Prostate gland (tissue), 2 donors: ENCODE results near the gene SSBP1. TPM values are rescaled to one million over a fixed set of nuclear protein-coding genes. Genes with fewer than 3 reads are reported as not detected.

ENCODE experiments used
- DNase-seq: peaks from one replicate; pipeline ENCODE4 v3.0.0-alpha.2; 2019; ENCODE audit warnings: low spot score
- H3K27ac ChIP-seq, 2 donors: fragments of 200-600 bp; sonication (generic); 2 replicates each; pipeline ENCODE4 v1.5.1; 2017 to 2019
- H3K27me3 ChIP-seq: fragments of 200-600 bp; sonication (generic); replicated peaks from 2 replicates; pipeline ENCODE4 v1.5.1; 2019; ENCODE audit not compliant: insufficient read depth
- H3K36me3 ChIP-seq, 2 donors: fragments of 200-600 bp; sonication (generic); 1 replicate in 1 of 2; 2 replicates in 1 of 2; pipeline versions ENCODE4 v1.5.1 to v1.8.1; 2017 to 2019
- H3K4me1 ChIP-seq: fragments of 200-600 bp; sonication (generic); replicated peaks from 2 replicates; pipeline ENCODE4 v1.5.1; 2019
- H3K4me3 ChIP-seq, 2 donors: fragments of 200-600 bp; sonication (generic); 2 replicates each; pipeline ENCODE4 v1.5.1; 2017 to 2019
- H3K9me3 ChIP-seq: fragments of 200-600 bp; sonication (generic); 2 replicates; pipeline ENCODE4 v1.5.1; 2017
- POLR2A ChIP-seq: fragments of 450-650 bp; IDR thresholded peaks from one replicate; pipeline ENCODE4 v1.6.1; 2016; ENCODE audit warnings: antibody characterized with exemption, mild to moderate bottlenecking
- POLR2AphosphoS5 ChIP-seq: sonication (generic); formaldehyde crosslinking; IDR thresholded peaks from one replicate; pipeline ENCODE4 v1.6.1; 2017; ENCODE audit warnings: antibody characterized with exemption
- WGBS: methylation state at CpG from one replicate; pipeline ENCODE4 v1.1.5; 2018; 5-methylcytosine and 5-hydroxymethylcytosine counted together
- intact Hi-C: fragments of 100-400 bp; cut with DNase I; formaldehyde crosslinking; loops from one replicate; pipeline ENCODE4 v1.14.2; 2022
- total RNA-seq, 2 donors: library from RNA; depleted of rRNA; stranded (reverse); fragments of >200 nt; gene quantifications; one replicate each; pipeline ENCODE4 v1.1.0, GENCODE V29; 2016
- TF ChIP-seq, protein P1 (sequence below), 4 experiments: fragments of 200-600 bp in 2 of 4; fragments of 450-650 bp in 2 of 4; sonication (generic) in 2 of 4; IDR thresholded peaks; 1 replicate in 3 of 4; 2 replicates in 1 of 4; pipeline ENCODE4 v1.5.1; 2016 to 2019; ENCODE audit warnings: antibody characterized with exemption in 4 of 4, mild to moderate bottlenecking in 2 of 4, moderate library complexity in 2 of 4

Gene SSBP1
- total RNA-seq, 2 donors from 2014 or later: 109 to 115 TPM

DNA sequence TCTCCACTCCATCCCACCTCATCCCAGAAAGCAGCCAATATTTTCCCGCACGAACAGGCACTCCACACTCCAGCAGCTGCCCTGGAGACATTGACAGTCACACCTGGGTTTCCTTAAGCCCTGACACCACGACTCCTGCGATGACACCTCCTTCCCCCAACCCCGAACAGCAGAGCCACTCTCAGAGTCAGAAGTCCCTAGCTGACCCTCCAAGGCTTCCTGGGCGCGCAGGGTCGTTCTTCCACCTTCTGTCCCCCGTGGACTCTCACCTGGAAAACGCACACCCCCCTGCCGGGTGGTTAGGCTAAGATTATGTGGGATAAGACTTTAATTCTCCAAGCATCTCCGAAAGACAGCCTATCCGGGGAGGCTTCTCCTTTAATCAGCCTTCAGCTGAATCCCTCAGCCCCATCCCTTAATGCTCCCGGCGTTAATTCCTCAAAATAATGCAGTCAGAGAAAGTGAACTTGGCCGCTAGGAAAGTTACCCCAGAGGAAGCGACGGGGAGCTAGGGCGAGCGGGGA, 37.2 kb upstream of the SSBP1 start:
- H3K4me1 ChIP-seq: peaks cover 2% of the 10 kb centered on the region
- intact Hi-C loops: no loop called here
- no peak for TF ChIP-seq POLR2AphosphoS5
- no peak for TF ChIP-seq POLR2A
- TF ChIP-seq, protein P1, sequence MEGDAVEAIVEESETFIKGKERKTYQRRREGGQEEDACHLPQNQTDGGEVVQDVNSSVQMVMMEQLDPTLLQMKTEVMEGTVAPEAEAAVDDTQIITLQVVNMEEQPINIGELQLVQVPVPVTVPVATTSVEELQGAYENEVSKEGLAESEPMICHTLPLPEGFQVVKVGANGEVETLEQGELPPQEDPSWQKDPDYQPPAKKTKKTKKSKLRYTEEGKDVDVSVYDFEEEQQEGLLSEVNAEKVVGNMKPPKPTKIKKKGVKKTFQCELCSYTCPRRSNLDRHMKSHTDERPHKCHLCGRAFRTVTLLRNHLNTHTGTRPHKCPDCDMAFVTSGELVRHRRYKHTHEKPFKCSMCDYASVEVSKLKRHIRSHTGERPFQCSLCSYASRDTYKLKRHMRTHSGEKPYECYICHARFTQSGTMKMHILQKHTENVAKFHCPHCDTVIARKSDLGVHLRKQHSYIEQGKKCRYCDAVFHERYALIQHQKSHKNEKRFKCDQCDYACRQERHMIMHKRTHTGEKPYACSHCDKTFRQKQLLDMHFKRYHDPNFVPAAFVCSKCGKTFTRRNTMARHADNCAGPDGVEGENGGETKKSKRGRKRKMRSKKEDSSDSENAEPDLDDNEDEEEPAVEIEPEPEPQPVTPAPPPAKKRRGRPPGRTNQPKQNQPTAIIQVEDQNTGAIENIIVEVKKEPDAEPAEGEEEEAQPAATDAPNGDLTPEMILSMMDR (IDR thresholded peaks at IDR 0.05): no peak
- H3K36me3 ChIP-seq: no peaks in the 10 kb centered on the region
- H3K4me3 ChIP-seq: peak overlapping the region; percentile 86 to 90
- no peaks in the 10 kb centered on the region for H3K27me3 ChIP-seq
- 6% methylated on average over 20 of the region's 20 CpGs for WGBS
- H3K27ac ChIP-seq: peak overlapping the region; percentile 82 to 88
- H3K9me3 ChIP-seq: no peaks in the 10 kb centered on the region
- no peak for DNase-seq

DNA sequence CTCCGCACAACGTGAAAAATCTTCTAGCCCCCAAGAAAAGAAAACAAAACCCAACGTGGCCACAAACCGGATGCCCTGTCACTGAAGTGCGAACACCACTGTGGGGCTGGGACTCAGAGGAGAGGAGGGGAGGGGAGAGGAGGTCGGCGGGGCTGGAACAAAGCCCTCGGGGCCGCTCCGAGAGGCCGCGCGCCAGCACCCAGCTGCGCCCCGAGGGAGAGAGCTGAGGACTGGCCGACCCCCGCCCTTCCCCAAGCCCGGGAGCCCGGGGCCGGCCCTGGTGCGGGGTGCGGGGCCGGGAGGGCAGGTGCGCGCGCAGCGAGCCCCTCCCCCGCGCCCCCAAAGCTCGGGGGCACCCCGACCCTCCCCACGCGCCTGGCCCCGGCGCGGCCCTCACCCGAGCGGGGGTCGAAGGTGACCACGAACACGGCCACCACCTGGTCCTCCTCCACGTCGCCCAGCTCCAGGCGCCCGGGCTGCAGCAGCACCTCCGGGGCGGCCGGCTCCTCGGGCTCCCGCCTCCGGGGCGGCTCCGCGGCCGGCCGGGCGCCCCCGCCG, 36.6 kb upstream of the SSBP1 start:
- peak overlapping the region; percentile 82 to 88 for H3K27ac ChIP-seq
- intact Hi-C loops: no loop called here
- H3K9me3 ChIP-seq: no peaks in the 10 kb centered on the region
- WGBS: under 1% methylated on average over 26 of the region's 59 CpGs
- DNase-seq: peak; percentile 18
- TF ChIP-seq POLR2AphosphoS5 (no peak), POLR2A (no peak)
- TF ChIP-seq, protein P1 (IDR thresholded peaks at IDR 0.05): no peak
- H3K4me3 ChIP-seq: peak overlapping the region; percentile 86 to 90
- H3K4me1 ChIP-seq: no peaks in the 10 kb centered on the region
- H3K36me3 ChIP-seq: no peaks in the 10 kb centered on the region
- H3K27me3 ChIP-seq: no peaks in the 10 kb centered on the region

DNA sequence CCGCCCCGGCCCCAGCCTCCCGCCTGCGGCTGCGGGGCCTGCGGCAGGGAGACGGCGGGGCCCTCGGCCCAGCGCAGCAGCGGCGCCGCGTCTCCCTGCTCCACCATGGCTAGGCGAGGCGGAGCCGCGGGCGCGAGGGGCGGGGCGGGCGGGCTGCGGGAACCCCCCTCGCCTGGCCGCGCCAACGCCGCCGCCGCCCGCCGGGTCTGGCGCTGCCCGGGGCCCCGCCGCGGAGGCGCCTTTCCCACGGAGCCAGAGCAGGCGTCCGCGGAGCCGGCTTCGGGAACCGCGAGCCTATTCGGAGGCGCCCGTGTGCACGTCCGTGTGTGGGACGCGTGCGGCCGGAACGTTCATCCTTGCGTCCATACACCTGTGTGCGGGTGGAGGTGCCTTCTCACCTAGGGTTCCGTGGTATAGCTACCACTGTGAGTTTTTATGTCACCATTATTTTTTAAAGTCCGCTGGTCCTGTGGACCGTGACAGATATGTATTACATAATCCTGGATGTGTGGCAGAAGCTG, 36.1 kb upstream of the SSBP1 start, which contains the start of gene DENND11:
DENND11 (minus strand) TSS at position 120 of the 521 bp plus-strand sequence; CDS start at position 107, 13 bp downstream.
- Histone ChIP-seq H3K27me3 (no peaks in the 10 kb centered on the region), H3K27ac (peak within 1 kb of the TSS; percentile 82 to 88), H3K4me1 (no peaks in the 10 kb centered on the region), H3K36me3 (no peaks in the 10 kb centered on the region), H3K9me3 (no peaks in the 10 kb centered on the region), H3K4me3 (peak within 1 kb of the TSS; percentile 86 to 90)
- under 1% methylated on average over 19 of the region's 62 CpGs for WGBS
- intact Hi-C loops: no loop called here
- TF ChIP-seq, protein P1 (IDR thresholded peaks at IDR 0.05): no peak
- no peak for TF ChIP-seq POLR2AphosphoS5
- no peak for TF ChIP-seq POLR2A
- DNase-seq: peak; percentile 26

DNA sequence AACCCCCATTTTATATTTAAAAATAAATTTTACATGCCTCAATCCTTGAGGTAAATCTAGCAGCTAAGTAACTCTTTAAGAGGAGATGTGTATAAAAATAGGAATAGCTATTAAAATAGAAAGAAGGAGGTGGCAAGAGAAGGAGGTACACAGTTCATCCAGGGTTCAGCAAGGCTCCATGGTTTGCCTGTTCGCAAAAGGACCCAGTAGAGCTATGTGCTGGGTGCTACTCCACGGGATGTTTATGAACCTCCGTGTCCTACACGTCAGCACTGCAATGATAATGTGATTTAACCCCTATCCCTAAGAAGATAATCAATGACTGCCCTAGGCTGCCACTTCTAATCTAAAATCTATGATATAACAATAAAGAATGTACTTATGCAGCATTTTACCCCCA, 35.3 kb upstream of the SSBP1 start:
- intact Hi-C loops: no loop called here
- TF ChIP-seq, protein P1 (IDR thresholded peaks at IDR 0.05): no peak
- TF ChIP-seq POLR2A (no peak), POLR2AphosphoS5 (no peak)
- 53% methylated on average over 4 of the region's 4 CpGs for WGBS
- no peaks in the 10 kb centered on the region for H3K9me3 ChIP-seq
- peak overlapping the region in 1 of 2 donors; percentile 90 for H3K4me3 ChIP-seq
- no peaks in the 10 kb centered on the region for H3K27me3 ChIP-seq
- peak overlapping the region in 1 of 2 donors; percentile 67 for H3K27ac ChIP-seq
- no peaks in the 10 kb centered on the region for H3K4me1 ChIP-seq
- no peak for DNase-seq
- no peaks in the 10 kb centered on the region for H3K36me3 ChIP-seq

DNA sequence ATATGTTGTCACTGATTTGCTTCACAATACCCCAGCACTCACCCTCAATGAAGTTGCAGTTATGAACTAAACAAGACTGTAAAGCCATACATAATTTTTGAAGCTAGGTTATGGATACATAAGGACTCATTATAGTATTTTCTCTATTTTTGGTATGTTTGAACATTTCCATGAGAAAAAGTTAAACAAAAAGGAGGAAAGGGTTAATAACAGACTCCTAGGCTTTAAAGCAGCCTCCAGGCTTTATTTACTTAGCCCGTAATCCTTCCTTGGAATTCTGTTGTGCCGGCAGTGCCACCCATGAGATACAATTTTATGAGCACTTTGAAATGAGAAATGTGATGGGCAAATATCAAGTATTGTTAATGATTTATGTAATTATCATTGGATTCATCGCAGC, 34.0 kb upstream of the SSBP1 start:
- Histone ChIP-seq H3K4me1 (no peaks in the 10 kb centered on the region), H3K4me3 (no peak overlapping the region), H3K27me3 (no peaks in the 10 kb centered on the region), H3K27ac (no peak overlapping the region), H3K9me3 (no peaks in the 10 kb centered on the region), H3K36me3 (no peaks in the 10 kb centered on the region)
- no peak for DNase-seq
- 35% methylated on average over 3 of the region's 3 CpGs for WGBS
- TF ChIP-seq, protein P1 (IDR thresholded peaks at IDR 0.05): no peak
- no peak for TF ChIP-seq POLR2AphosphoS5
- TF ChIP-seq POLR2A: no peak
- intact Hi-C loops: no loop called here
